ENCODE measurements around the gene TSPO. TPM values are rescaled to one million over a fixed set of nuclear protein-coding genes. Genes with fewer than 3 reads are reported as not detected.

Gene TSPO
- total and polyA plus RNA-seq, 2 of the 8 experiments (the other 6 are each of a cell fraction or from before 2014, with no cell fraction given): 19.9 to 51.5 TPM

GRCh38 chr22:43127166-43127908 is 24.0 kb upstream of the TSPO start (continued):
- TF ChIP-seq SUZ12 (IDR thresholded peaks at IDR 0.05; ENCODE audit: low read length): no peak
- no peak for TF ChIP-seq POLR2AphosphoS5 (IDR thresholded peaks at IDR 0.05; ENCODE audit: low read depth, low read length)
- TF ChIP-seq BACH1 (IDR thresholded peaks at IDR 0.05; ENCODE audit: low read length): no peak
- TF ChIP-seq CTCF (IDR thresholded peaks at IDR 0.05; ENCODE audit: control extremely low read depth in 1 of 3, insufficient read depth in 1 of 3, low read depth in 1 of 3, low read length in 3 of 3): no peak

Data from H1 (cell line).